GM19043 (cell line): ENCODE data around the gene ADAMTS17.
"Not testable (repeated sequence)": the region's sequence is repeated elsewhere in the genome, so short reads cannot be mapped to it uniquely, and the experiment has no call there.

ENCODE experiments used
- ATAC-seq: cut with Tn5 transposase; IDR thresholded peaks from one replicate; pipeline ENCODE4 v1.9.1; 2021; ENCODE audit warnings: low read depth; ENCODE audit not compliant: unreplicated experiment

ADAMTS17 gene

DNA sequence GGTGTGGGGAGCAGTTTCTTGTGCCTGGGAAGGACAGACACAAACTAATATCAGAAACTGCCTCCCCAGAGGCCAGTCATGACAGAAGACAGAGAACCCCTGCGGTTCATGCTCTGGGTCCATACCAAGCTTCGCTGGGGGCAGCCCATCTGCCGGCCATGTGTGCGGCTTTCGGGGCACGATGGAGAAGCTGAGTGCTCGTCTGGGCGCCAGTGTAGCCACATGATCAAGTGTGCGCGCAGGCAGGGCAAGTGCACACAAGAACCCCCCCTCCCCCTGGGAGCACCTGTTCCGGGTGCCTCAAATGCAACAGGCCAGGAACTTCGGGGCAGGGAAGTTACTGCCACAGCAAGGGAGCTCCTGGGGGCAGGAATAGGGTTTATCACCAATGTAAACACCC is 1.8 kb downstream of the ADAMTS17 start:
- ATAC-seq: no peak

DNA sequence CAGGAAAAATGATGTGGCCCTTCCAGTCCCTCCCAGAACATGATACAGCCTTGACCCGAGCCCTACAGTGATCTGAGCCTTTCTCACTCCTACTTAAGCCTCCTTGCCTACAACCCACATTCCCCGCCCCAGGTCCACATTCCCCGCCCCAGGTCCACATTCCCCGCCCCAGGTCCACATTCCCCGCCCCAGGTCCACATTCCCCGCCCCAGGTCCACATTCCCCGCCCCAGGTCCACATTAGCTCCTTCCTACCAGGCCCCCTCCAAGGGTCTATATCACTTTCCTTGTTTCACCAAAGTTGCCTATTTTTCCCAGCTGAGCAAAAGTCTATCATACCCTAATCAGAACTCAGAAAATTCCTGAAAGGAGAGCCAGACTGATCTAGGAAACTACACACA is 2.3 kb downstream of the ADAMTS17 start:
- not testable (repeated sequence) for ATAC-seq

DNA sequence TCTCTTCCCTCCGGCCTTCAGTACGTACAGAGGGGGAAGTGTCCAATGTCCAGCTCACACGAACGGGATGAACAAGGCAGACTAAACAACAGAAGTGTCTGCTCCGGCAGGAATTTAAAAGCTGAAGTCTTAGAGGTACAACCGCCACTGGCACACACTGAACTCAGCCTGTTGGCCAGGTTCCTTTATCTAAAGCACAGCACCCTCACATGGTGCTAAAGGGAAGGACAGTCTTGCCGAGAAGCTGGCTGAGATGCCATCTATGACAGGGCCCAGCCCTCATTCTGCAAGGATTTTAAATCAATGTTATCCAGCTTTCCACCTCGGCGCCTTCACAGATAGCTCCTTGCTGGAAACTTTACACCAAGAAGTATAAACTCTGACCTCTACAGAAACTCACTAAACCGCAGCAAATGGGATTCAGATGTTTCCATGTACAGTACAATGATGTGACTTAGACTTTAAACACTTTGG is 2.8 kb downstream of the ADAMTS17 start:
- peak; percentile 39 for ATAC-seq

DNA sequence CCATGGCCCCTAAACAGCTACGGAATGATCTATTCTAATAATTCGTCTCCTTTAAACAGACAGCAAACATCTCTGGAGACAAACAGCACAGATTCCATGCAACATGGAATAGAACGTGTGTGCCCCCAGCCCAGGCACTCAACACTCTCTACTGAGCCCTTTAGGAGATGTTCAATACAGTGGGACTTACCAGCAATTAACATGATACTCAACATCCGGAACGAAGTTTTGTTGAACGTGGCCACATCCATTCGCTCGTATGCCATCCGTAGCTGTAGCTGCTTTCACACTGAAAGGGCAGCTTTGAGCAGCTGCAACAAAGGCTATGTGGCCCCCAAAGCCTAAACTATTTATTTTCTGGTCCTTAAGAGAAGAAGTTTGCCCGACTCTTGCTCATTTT is 3.5 kb downstream of the ADAMTS17 start:
- no peak for ATAC-seq

DNA sequence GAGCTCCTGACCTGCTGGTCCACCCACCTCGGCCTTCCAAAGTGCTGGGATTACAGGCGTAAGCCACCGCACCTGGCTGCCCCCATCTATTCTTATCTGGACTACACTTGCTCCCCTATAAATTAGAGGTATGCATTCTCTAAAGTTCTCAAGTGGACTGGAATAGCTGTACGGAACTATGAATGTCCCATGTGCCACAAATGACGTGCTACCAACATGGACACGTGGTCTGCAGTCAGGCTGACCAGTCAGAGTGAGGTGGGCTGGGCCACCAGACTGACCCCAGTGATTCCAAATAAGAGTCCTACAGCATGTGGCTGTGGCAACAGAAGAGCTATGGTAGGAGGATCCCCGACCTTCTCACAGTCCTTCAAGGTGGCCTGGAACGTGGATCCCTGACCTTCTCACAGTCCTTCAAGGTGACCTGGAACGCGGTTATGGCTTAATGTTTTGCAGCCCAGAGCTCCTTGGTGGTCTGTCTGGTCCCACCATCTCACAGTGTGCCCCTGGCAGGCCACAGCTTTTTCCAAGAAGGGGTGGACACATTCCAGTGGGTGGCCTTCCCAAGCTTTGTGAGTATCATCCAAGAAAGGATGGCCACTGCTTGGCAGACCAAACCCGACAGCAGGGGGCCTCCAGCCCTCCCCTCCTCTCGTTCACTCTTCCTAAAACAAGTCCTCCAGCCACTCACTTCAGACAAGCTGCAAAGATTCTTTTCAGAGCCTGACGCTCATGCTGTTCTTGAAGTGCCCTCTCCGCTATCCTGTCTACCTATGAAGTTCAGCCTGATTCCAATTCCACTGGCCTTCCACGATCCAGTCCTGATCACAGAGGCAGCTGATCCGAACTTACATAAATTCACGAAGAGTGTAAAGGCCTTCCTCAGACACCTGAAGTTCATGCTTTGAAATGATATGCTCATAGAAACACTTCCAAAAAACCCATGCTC is 4.4 kb downstream of the ADAMTS17 start:
- ATAC-seq: no peak

DNA sequence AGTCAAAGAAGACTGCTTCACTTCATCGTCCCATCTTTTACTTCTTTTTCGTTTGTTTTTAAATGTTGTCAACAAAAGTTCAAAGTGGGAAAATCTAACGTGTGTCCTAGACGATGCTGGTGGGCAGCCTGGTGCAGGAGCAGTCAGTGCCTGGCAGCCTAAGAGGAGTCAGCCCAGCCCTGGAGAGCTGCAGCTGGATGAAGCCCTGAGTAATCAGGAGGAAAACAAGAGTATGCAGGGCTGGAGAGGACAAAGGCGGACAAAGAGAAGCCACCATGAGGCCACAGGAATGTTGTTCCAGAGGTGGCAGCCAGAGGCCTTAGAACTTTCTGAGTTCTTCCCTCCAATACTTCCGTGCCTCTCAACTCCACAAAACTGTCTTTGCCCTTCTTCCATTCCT is 5.7 kb downstream of the ADAMTS17 start:
- ATAC-seq: no peak

DNA sequence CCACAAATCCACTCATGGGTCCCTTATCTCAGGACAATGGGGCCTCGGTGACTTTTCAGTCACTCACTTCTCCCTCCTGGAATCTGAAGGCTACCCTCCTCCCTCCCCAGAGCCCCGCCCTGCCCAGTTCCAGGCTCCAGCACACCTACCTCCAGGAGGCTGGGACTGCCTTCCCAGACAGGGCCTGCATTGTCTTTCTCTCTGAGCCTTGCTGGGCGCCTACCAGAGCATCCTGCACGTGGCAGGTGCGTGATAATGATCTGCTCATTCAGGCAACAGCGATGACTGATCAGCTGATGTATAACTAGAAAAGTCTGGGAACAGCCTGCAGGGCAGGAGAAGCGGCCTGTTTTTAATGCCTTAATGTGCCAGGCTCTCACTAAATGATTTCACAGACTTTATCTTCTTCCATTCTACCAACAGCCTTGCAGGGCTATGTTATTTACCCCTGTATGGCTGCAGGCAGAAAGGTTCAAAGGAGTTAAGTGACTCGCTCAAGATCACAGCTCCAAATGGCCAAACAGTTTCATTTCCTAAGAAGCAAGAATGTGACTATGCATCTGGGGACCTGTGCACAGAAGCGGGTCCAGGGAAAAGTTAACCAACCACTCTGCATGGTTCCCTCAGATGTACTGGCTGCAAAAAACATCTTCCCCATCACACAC is 6.3 kb downstream of the ADAMTS17 start:
- ATAC-seq: no peak

DNA sequence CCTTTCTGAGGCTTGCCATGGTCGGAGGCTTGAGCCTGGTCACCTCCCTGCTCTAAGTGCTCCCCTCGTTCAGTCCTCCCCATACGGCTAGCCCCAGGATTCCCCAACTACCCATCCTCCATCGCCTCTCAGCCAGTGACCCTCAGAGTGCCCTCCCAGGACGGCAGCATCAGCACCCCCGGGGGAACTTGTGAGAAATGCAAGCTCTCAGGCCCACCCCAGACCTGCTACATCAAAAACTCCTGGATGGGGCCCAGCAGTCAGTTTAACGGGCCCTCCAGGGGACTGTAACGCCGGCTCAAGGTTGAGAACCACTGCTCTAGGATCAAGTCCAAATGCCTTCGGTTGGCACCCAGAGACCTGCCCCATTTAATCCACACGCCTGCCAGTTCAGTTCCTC is 6.9 kb downstream of the ADAMTS17 start:
- no peak for ATAC-seq

DNA sequence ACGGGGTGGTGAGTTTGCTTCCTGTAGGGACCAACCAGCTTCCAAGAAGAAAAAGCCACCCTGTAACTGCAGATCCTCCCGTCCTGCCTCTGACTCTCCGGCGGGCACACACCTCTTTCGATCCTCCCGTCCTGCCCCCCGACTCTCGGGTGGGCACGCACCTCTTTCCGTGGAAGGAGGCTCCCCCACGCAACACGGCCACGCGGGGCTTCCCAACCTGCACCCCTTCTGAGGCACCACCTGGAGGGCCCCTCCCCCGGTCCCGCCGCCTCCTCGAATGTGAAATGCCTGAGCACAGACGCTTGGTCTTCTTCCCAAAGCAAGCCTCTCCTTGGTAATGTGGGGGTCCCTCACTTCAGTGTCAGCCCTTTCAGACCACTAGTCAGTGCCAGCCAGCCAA is 7.3 kb downstream of the ADAMTS17 start:
- no peak for ATAC-seq

DNA sequence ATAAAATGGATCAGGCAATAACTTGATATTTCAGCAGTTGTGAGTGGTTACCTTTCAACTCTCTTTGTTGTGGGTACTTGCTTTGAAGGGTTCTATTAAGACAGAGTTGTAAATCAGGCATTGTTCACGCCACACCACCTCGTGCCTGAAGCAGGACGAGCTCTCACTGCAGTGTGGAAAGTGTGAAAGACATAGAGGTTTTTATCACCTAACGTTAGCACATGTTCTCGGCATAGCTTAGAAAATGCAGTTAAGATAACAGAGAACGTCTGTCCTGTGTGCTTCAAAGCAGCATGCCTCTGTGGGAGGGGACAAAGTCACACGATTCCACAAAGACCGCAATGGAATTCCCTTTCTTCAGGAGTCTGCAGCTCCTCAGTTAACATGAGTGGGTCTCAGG is 7.8 kb downstream of the ADAMTS17 start:
- ATAC-seq: no peak

DNA sequence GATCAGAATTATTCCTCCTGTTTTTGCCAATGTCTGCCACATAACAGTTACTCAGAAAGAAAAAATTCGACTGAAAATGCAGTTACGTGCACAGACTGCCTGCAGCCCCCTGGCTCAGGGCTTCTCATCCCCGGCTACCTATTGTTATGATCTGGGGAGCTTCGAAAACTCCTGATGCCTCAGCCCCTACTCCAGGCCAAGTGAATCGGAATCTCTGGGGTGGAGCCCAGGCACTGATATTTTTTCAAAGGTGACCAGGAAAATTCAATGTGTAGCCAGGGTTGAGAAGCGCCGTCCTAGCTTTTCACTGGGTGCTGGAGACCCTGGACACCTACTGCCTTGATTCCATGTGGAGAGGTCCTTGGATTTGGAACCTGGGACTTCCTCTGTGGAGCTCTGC is 8.5 kb downstream of the ADAMTS17 start:
- ATAC-seq: no peak

DNA sequence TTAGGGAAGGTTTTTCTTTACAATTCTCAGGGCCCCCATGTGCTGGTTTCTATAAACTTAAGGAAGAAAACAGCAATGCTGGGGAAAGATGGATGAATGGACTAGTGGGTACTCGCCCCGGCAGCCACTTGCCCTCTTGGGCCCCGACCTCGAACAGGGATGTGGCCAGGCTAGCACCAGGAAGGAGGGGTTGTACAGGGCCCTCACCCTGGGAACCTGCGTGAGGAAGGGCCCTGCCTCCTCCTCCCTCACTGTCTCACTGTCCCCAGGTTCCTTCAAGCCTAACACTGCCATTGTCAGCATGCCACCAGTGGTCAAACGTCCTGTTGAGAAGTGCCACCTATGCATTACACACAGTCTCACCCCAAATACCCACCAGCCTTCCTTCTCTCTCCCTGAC is 9.1 kb downstream of the ADAMTS17 start:
- ATAC-seq: no peak

DNA sequence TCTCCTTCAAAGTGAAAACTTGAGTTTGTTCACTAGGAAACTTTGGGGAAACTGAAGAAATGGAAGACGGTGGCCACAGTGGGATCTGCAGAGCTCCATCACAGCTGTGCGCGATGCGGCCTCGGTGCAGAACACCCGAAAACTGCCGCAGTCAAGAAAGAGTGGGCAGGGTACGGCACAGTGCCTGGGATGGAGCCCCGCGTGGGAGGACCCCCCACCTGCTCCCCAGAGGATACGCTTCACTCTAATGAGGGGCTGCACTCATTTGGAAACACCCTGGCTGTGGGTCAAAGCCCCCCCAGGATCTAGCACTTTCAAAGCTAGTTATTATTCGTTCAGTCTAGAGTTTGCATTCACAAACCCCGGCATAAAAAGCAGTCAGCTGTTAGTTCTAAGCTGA is 9.5 kb downstream of the ADAMTS17 start:
- no peak for ATAC-seq

DNA sequence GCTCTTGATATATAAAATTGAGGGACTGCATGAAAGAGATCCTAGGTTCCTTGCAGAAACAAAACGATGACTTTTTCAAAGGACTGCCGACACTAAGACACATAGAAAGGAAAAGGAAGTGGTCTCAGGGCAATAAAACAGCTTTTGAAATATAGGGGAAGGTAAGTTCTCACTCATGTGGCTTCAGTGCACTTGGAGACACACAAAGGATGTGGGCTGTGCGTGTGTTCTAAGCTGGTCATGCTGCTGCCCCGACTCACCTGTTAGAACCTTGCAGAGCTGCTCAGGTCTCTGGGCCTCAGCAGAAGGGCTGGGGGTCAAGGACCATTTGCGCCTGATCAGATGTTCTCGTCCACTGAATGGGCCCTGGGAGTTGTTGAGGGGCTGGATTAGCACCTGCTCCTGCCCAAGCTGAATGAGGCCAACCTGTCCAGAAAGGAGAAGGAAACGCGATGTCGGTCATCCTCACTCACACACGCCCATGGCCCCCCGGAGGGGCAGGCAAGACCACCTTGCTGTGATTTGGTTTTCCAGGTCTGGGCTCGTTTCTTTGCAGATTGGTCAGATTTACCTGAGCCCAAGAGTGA is 11.1 kb downstream of the ADAMTS17 start:
- ATAC-seq: no peak

DNA sequence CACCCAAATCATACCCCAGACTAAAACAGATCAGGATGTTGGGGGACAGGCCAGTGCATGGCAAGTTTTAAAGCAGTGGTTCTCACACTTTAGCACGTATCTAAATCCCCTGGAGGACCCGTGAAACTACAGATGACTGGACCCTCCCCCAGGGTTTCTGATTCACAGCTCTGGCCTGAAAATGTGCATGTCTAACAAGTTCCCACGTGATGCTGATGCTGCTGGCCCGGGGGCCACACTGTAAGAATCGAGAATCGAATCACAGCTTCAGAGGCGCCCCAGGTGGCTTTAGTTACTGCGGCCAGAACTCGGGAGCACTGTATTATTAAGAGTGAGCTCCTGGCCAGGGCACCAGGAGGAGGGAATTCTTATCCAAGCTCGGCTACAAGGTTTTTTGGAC is 11.6 kb downstream of the ADAMTS17 start:
- no peak for ATAC-seq

DNA sequence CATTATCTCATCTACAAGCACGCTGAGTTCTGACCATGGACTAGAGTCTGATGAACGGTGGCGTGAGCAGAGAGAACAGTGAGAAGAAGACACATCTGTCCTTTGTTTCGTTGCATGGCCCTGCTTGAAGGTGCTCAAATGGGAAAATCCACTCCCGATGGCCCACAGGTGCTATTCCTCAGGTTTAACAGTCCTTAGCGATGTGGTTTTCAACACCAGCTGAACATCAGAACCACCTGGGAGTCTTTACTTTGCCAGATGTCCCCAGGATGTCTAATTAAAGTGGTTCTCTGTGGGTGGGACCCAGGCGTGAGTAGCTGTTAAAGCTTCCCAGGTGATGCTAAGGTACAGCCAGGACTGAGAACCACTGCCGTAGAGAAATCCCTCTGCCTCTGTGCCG is 13.0 kb downstream of the ADAMTS17 start:
- ATAC-seq: no peak

DNA sequence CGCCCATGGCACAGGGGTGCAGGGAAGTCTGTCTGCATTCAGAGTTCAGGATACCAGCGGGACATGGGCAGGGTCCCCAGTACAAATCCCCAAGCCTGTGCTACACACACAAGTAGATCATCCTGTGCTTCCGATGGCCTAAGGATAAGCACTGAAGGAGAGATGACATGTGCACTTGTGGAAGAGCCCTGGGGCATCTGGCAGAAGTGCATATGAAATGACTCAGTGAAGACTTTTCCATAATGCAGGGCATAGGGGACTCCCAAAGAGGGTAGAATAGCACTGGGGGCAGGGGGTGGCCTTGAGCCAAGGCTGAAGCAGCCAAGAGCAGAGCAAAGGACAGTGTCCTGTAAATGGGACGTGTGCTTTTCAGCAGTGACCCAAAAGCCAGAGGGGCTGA is 22.9 kb downstream of the ADAMTS17 start:
- ATAC-seq: no peak

DNA sequence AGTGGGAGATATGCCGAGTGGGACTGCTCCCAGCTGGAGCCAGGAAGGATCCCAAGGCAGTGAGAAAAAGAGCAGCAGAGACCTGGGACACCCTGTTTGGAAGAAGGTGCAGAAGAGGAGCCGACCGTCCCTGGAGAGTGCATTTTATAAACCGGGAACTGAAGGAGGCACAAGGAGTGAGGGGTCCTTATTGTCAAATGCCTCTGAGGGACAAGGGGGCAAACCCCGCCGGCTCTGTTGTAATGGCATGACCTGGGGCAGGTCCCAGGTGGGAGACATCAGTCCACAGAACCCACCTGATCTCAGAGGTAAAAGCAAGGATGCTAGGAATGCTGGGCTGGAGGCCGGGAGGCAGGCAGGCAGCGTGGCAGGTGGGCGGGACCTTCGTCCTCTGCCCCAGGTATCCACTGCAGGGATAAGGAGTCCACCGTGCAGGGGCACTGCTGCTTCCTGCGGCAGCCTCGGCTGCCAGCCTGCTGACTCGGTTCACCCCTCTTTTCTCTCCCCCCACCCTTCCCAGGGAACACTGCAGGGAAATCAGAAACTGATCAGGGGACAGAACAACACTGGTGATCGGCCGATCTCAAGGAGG is 26.9 kb downstream of the ADAMTS17 start:
- ATAC-seq: no peak

DNA sequence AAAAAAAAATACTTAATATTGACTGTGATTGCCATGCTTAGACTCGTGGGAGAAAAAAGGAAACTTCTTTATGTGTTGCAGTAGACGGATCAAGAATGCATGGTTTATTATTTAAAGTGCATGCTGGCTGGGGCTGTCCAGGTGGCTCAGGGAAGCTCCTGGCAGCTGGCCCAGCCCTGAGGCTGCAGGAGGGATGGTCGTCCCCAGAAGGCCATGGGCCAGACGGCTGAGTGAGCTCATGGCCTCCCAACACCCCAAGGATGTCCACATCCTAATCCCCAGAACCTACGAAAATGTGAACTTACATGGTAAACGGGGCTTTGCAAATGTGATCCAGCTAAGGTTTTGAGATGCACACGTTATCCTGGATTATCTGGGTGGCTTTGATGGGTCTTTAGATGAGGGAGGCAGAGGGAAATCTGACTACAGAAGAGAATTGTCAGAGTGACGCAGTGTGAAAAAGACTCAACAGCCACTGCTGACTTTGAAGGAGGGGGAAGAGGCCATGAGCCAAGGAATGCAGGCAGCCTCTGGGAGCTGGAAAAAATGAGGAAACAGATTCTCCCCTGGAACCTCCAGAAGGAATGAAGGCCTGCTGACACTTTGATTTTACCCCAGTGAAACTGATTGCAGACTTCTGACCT is 29.8 kb downstream of the ADAMTS17 start:
- ATAC-seq: no peak

DNA sequence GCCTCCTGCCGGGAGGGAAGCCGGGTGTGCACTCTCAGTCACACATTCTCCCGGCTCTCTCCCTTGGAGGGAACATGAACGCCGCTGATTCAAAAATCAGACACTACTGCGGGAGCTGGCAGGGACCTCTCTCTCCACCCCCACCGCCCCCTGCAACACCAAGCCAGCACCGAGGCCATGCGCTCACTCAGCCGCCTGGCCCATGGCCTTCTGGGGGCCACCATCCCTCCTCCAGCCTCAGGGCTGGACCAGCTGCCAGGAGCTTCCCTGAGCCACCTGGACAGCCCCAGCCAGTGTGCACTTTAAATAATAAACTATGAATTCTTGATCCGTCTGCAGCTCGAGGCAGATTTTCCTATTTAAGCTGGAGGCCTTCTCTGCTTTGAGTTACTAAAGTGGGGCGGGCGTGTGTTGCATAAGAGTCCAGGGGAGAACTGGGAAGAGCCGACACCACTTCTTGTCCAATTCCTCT is 30.6 kb downstream of the ADAMTS17 start:
- ATAC-seq: no peak
